Measurements from ENCODE around the gene SGSM2.

SGSM2 gene

GRCh38 chr17:2421315-2422147 is 84.2 kb downstream of the SGSM2 start:
- no peak for DNase-seq (ENCODE audit: low spot score)

- DNase-seq (ENCODE audit: low spot score) = no peak
These were observed 86.0 kb downstream of the SGSM2 start for GRCh38 chr17:2423271-2423670.

DNA sequence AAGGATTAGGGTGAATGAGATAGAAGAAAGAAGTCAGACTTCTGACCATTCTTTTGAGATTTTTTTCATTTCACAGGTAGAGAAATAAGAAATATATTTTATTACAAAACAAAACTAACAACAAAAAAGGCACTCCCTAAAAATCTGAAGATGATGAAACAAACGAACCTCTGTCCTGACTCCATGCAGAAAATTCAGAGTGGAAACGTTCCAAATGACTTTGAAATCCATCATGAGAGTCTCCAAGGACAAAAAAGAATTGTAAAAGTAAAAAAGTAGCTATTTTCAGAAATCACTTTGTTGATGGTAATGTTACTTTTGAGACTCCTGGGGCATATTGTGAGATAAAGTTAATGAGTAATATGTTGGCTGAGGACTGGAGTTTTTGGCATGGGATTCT is 89.9 kb downstream of the SGSM2 start:
- DNase-seq (ENCODE audit: low spot score) = no peak

GRCh38 chr17:2427910-2428309 is 90.6 kb downstream of the SGSM2 start:
- DNase-seq (ENCODE audit: low spot score) = no peak

Measured in germinal center (tissue), 1 donor.